A204.1 (cell line): ENCODE data around the gene ZNF326.

Source experiments
- FAIRE-seq: peaks from 2 replicates; lab custom pipeline; 2012; peaks lifted over from hg19 to GRCh38; lab: Jason Lieb, UNC

ZNF326 gene

GRCh38 chr1:90074970-90075391 is 80.1 kb downstream of the ZNF326 start:
- FAIRE-seq, result no peak

GRCh38 chr1:90083995-90084394 is 89.1 kb downstream of the ZNF326 start:
- peak; percentile 40 for FAIRE-seq
